GM12891 (cell line): ENCODE results near the gene CTTN.

Experiments
- PAX5 ChIP-seq: IDR thresholded peaks from 2 replicates; pipeline ENCODE4 v1.6.1; 2011; ENCODE audit warnings: low read length, moderate library complexity, mild to moderate bottlenecking; ENCODE audit not compliant: insufficient read depth, severe bottlenecking
- POLR2AphosphoS5 ChIP-seq: IDR thresholded peaks from 2 replicates; pipeline ENCODE4 v1.6.1; 2011; ENCODE audit warnings: low read depth, low read length, control low read depth

GRCh38 chr11:70431611-70432010, 33.3 kb downstream of the CTTN start:
- TF ChIP-seq POLR2AphosphoS5, result no peak
- no peak for TF ChIP-seq PAX5
